Mesendoderm (in vitro differentiated cells): Measurements from ENCODE around the gene FRRS1L.

Experiments used
- DNase-seq: peaks from one replicate; pipeline ENCODE4 v3.0.0; 2013
- H2AK5ac ChIP-seq: 2 replicates; pipeline ENCODE4 v1.6.1; 2013; ENCODE audit warnings: low read length, inconsistent platforms
- H2BK120ac ChIP-seq: 2 replicates; pipeline ENCODE4 v1.6.1; 2013; ENCODE audit warnings: low read depth, mild to moderate bottlenecking, low read length, moderate library complexity, mixed read lengths
- H2BK15ac ChIP-seq: replicated peaks from 2 replicates; pipeline ENCODE4 v1.6.1; 2013; ENCODE audit warnings: low read depth, mild to moderate bottlenecking, moderate library complexity
- H2BK5ac ChIP-seq: 2 replicates; pipeline ENCODE4 v1.6.1; 2013; ENCODE audit warnings: low read length, inconsistent platforms
- H3K18ac ChIP-seq: 2 replicates; pipeline ENCODE4 v1.6.1; 2013; ENCODE audit warnings: mild to moderate bottlenecking, low read length, mixed read lengths
- H3K23ac ChIP-seq: one replicate; pipeline ENCODE4 v1.6.1; 2013; ENCODE audit warnings: low read length
- H3K27ac ChIP-seq: 2 replicates; pipeline ENCODE4 v1.5.1; 2013; ENCODE audit warnings: low read depth, mild to moderate bottlenecking, inconsistent platforms, low read length, moderate library complexity
- H3K27me3 ChIP-seq: 2 replicates; pipeline ENCODE4 v1.6.1; 2013; ENCODE audit warnings: low read length, control low read depth, mild to moderate bottlenecking, inconsistent platforms; ENCODE audit not compliant: insufficient read depth, poor library complexity
- H3K36me3 ChIP-seq: 2 replicates; pipeline ENCODE4 v1.6.1; 2013; ENCODE audit warnings: low read length, inconsistent platforms; ENCODE audit not compliant: control insufficient read depth, insufficient read depth
- H3K4ac ChIP-seq: one replicate; pipeline ENCODE4 v1.6.1; 2013; ENCODE audit warnings: low read depth, mild to moderate bottlenecking, low read length, moderate library complexity
- H3K4me1 ChIP-seq: 2 replicates; pipeline ENCODE4 v1.6.1; 2013; ENCODE audit warnings: low read depth, low read length, inconsistent platforms; ENCODE audit not compliant: control insufficient read depth
- H3K4me2 ChIP-seq: 2 replicates; pipeline ENCODE4 v1.6.1; 2013; ENCODE audit warnings: low read length
- H3K4me3 ChIP-seq: 2 replicates; pipeline ENCODE4 v1.5.1; 2013; ENCODE audit warnings: mild to moderate bottlenecking, low read length
- H3K56ac ChIP-seq: one replicate; pipeline ENCODE4 v1.6.1; 2013; ENCODE audit warnings: low read length
- H3K79me1 ChIP-seq: 2 replicates; pipeline ENCODE4 v1.6.1; 2013; ENCODE audit warnings: low read length, inconsistent platforms
- H3K79me2 ChIP-seq: 2 replicates; pipeline ENCODE4 v1.6.1; 2013; ENCODE audit warnings: mild to moderate bottlenecking, low read length; ENCODE audit not compliant: control insufficient read depth, insufficient read depth
- H3K9ac ChIP-seq: 2 replicates; pipeline ENCODE4 v1.6.1; 2013; ENCODE audit warnings: low read length, inconsistent platforms
- H4K5ac ChIP-seq: one replicate; pipeline ENCODE4 v1.6.1; 2013; ENCODE audit warnings: low read length
- H4K8ac ChIP-seq: one replicate; pipeline ENCODE4 v1.6.1; 2013; ENCODE audit warnings: low read depth, mild to moderate bottlenecking, control low read depth, low read length, moderate library complexity
- WGBS: extraction: QIAGEN DNeasy Blood & Tissue Kit; methylation state at CpG from one replicate; pipeline ENCODE4 v1.1.7; 2013; ENCODE audit warnings: low lambda C conversion rate, missing lambda C conversion rate; ENCODE audit not compliant: insufficient coverage; ENCODE audit errors: extremely low coverage; 5-methylcytosine and 5-hydroxymethylcytosine counted together

FRRS1L gene

DNA sequence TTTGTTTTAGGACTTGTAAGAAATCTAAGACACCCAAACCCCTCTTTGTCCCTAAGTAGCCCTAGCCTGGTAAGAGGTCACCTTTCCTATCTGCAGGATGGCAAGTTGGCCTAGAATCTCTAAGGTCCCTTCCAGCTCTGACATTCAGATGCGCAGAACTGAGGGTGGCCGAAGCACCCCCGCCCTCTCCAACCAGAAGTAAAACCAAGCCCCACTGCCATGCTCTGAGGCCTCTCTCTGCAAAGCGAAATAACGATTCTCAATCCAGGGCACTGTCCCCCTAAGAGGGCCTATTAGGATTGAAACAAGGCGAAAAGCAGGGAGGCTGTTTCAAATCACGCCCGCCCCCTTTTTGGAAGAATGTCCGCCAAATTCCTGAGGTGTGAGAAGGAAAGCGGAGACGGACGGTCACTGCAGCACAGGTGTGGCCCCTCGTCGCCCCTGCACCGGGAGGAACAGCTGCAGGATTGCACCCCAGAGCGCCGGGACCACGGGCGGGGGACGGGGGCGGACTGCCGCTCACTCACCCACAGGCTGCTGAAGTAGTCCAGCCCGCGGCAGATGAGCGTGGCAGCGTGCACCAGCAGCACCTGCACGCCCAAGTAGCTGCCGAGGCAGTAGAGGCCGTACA, 48.1 kb downstream of the FRRS1L start:
- peak; percentile 81 for DNase-seq
- Histone ChIP-seq H3K36me3 (no peaks in the 10 kb centered on the region), H2BK120ac (no peak overlapping the region), H4K8ac (no peak overlapping the region), H3K4me3 (peak overlapping the region; percentile 91), H3K79me1 (peaks cover 13% of the 10 kb centered on the region), H2AK5ac (no peak overlapping the region), H3K18ac (peak overlapping the region; percentile 81), H3K4me2 (peak overlapping the region; percentile 93), H3K23ac (no peak overlapping the region), H3K79me2 (peaks cover 50% of the 10 kb centered on the region), H3K4ac (no peak overlapping the region), H3K27ac (peak overlapping the region; percentile 86), H3K56ac (peak overlapping the region; percentile 95), H2BK15ac (no peak overlapping the region), H3K27me3 (no peaks in the 10 kb centered on the region), H2BK5ac (no peak overlapping the region), H4K5ac (no peak overlapping the region), H3K4me1 (peaks cover 12% of the 10 kb centered on the region), H3K9ac (peak overlapping the region; percentile 95)
- no CpG with 5 or more reads among the region's 29 CpGs for WGBS

DNA sequence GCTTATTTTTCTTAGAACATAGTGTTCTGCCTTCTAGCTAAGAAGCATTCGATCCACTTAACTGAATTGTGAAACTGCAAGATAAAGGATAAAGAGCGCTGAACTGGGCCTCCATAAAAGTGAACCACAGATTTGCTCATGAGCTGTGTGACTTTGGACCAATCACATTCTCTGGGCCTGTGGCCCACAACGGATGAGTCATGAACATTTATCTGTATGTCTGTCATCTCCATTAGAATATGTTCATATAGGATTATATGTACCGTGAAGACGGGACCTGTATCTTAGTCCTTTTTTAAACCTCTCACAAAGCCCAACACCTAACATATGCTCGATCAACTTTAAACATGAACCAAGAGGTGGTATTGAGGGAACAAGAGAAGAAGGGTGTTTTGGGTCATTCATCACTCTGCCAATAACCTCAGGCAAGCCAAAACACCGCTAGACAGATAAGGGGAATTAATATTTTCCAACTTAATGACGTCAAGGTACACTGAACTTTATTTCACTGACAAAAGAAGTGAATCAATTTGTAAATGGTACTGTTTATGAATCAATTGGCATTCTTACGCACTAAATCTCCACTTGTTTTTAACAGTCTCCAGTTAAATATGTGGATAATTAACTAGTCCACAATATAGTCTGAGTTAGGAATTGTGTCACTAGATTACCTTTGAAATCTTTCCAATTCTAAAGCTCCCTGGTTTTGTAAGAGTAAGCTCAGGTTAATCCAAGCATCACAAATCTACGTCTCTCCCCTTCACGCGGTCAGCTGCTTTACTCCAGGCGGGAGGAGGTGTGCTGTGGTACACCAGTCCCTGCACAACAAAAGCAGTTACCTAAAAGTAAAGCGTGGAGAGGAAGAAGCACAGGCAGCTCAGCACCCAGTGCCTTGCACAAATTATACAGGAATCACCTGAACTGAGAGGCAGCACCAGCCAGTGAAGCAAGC, 48.9 kb downstream of the FRRS1L start:
- Histone ChIP-seq H3K27me3 (no peaks in the 10 kb centered on the region), H3K4ac (no peak overlapping the region), H3K18ac (no peak overlapping the region), H3K4me1 (peaks cover 12% of the 10 kb centered on the region), H2BK5ac (no peak overlapping the region), H3K27ac (no peak overlapping the region), H3K79me2 (peaks cover 57% of the 10 kb centered on the region), H3K4me2 (peak overlapping the region; percentile 93), H3K56ac (peak overlapping the region; percentile 95), H3K36me3 (no peaks in the 10 kb centered on the region), H3K4me3 (peak overlapping the region; percentile 91), H4K8ac (no peak overlapping the region), H2BK15ac (no peak overlapping the region), H2AK5ac (no peak overlapping the region), H3K79me1 (peaks cover 13% of the 10 kb centered on the region), H2BK120ac (no peak overlapping the region), H4K5ac (no peak overlapping the region), H3K9ac (peak overlapping the region; percentile 95), H3K23ac (no peak overlapping the region)
- no peak for DNase-seq
- WGBS, result no CpG with 5 or more reads among the region's 14 CpGs

DNA sequence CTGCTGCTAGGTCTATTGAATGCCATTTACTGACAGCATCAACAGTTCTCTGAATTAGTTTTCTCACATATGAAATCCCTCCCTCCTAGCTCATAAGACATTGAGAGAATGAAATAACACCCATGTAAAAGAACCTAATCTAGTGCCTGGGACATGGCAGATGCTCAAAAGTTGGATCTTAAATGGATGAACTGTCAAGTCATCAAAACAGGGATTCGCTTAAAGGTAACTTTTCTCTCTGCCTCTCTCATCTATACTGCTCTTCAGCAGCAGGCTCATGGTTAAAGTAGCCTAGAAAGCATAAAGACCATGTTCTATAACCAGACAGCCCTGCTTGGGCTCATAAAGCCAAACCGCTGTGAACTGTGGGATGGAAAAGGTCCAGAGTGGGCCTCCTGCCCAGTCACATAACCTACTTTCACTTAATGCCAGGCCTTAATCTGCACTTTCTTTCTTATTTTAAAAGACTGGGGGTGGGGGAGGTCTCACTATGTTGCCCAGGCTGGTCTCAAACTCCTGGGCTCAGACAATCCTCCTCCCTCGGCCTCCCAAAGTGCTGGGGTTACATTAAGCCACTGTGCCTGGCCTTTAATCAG, 51.0 kb downstream of the FRRS1L start:
- DNase-seq, result no peak
- Histone ChIP-seq H4K5ac (no peak overlapping the region), H3K23ac (no peak overlapping the region), H3K79me2 (peaks cover 60% of the 10 kb centered on the region), H3K18ac (no peak overlapping the region), H3K27me3 (no peaks in the 10 kb centered on the region), H2BK15ac (no peak overlapping the region), H3K4ac (no peak overlapping the region), H3K36me3 (no peaks in the 10 kb centered on the region), H3K4me3 (no peak overlapping the region), H2BK120ac (no peak overlapping the region), H3K4me2 (no peak overlapping the region), H4K8ac (no peak overlapping the region), H2BK5ac (no peak overlapping the region), H2AK5ac (no peak overlapping the region), H3K27ac (no peak overlapping the region), H3K79me1 (peaks cover 13% of the 10 kb centered on the region), H3K9ac (no peak overlapping the region), H3K4me1 (peaks cover 9% of the 10 kb centered on the region), H3K56ac (no peak overlapping the region)
- WGBS, result no CpG with 5 or more reads among the region's 3 CpGs

DNA sequence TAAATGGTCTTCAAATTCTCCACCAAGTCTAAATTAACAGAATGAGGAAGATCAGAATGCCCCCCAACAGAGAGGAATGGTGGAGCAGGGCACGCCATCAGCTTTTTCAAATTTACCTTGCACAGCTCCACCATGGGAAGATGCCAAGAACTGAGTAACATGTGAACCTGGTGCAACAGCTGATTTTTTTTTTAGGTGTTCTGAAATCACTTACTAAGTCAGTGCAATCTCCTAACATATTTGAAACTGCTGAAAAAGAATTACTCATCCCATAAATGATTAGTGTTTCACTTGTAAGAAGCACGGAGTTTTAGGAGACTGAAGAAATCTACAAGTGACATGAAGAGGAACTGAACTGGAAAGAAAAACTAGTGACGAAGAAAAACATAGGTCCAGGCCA, 52.4 kb downstream of the FRRS1L start:
- H4K8ac ChIP-seq, result no peak overlapping the region
- no CpG with 5 or more reads among the region's 3 CpGs for WGBS
- peaks cover 13% of the 10 kb centered on the region for H3K79me1 ChIP-seq
- no peak overlapping the region for H3K18ac ChIP-seq
- DNase-seq, result no peak
- peaks cover 6% of the 10 kb centered on the region for H3K4me1 ChIP-seq
- H2BK120ac ChIP-seq, result no peak overlapping the region
- H3K27me3 ChIP-seq, result no peaks in the 10 kb centered on the region
- H3K23ac ChIP-seq, result no peak overlapping the region
- H3K9ac ChIP-seq, result no peak overlapping the region
- H3K79me2 ChIP-seq, result peaks cover 68% of the 10 kb centered on the region
- H3K56ac ChIP-seq, result no peak overlapping the region
- no peak overlapping the region for H2BK15ac ChIP-seq
- no peak overlapping the region for H3K4me2 ChIP-seq
- H3K4ac ChIP-seq, result no peak overlapping the region
- H3K36me3 ChIP-seq, result no peaks in the 10 kb centered on the region
- no peak overlapping the region for H3K27ac ChIP-seq
- no peak overlapping the region for H2AK5ac ChIP-seq
- no peak overlapping the region for H4K5ac ChIP-seq
- H3K4me3 ChIP-seq, result no peak overlapping the region
- H2BK5ac ChIP-seq, result no peak overlapping the region

DNA sequence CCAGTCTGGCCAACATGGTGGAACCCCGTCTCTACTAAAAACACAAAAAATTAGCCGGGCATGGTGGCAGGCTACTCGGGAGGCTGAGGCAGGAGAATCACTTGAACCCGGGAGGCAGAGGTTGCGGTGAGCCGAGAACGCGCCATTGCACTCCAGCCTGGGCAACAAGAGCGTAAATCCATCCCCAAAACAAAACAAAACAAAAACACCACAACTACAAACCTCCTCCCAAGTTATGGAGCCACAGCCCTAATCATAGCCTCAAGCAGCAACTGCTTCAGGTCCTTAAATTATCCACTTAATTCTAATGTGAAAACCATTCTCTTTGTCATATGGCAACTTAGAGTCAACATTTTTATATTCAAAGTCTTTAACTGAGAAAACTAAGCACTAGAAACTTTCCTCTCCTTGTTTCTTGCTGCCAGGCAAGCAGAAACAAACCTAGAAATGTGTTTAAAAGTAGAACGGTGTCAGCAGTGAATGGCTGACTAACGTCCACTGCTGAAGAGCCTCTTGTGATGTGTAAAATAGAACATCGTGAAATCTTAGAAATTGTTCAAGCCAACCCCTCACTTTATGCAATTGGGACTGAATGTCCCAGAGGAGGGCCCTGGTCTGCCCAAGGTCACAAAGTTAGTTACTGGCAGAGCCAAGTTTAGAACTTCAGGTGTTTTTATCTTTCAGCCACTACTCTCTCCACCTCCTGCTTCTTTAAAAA, 53.0 kb downstream of the FRRS1L start:
- Histone ChIP-seq H3K4me3 (no peak overlapping the region), H4K8ac (no peak overlapping the region), H2BK120ac (no peak overlapping the region), H3K23ac (no peak overlapping the region), H3K36me3 (no peaks in the 10 kb centered on the region), H2AK5ac (no peak overlapping the region), H3K56ac (no peak overlapping the region), H2BK15ac (no peak overlapping the region), H3K27me3 (no peaks in the 10 kb centered on the region), H3K4me1 (peaks cover 6% of the 10 kb centered on the region), H3K27ac (no peak overlapping the region), H3K18ac (no peak overlapping the region), H3K4ac (no peak overlapping the region), H3K79me2 (peaks cover 64% of the 10 kb centered on the region), H3K9ac (no peak overlapping the region), H2BK5ac (no peak overlapping the region), H3K4me2 (no peak overlapping the region), H4K5ac (no peak overlapping the region), H3K79me1 (peaks cover 13% of the 10 kb centered on the region)
- DNase-seq, result no peak
- WGBS, result no CpG with 5 or more reads among the region's 12 CpGs
